ENCODE results near the gene STAT4.

Gene STAT4

GRCh38 chr2:190981333-190981732, 169.5 kb downstream of the STAT4 start:
- H4K20me1 ChIP-seq (ENCODE audit: control insufficient read depth, insufficient read depth, low read depth, low read length) = no peaks in the 10 kb centered on the region
- no peak for TF ChIP-seq CTCF (IDR thresholded peaks at IDR 0.05; ENCODE audit: low read depth, low read length, poor library complexity, severe bottlenecking)
- no peak for TF ChIP-seq EZH2phosphoT487 (IDR thresholded peaks at IDR 0.05; ENCODE audit: borderline replicate concordance, low read length)
- no peaks in the 10 kb centered on the region for H3K9me2 ChIP-seq (replicated peaks; ENCODE audit: control insufficient read depth, low read length)
- H3K9me3 ChIP-seq (ENCODE audit: control insufficient read depth, insufficient read depth, low read length) = no peaks in the 10 kb centered on the region
- no peak overlapping the region for H3K4me3 ChIP-seq (ENCODE audit: low read length)
- no peaks in the 10 kb centered on the region for H3K27me3 ChIP-seq (ENCODE audit: control insufficient read depth, low read length)
- no peaks in the 10 kb centered on the region for H3K4me1 ChIP-seq (ENCODE audit: control insufficient read depth, low read length)
- no peak overlapping the region for H3K4me2 ChIP-seq (ENCODE audit: low read length)
- no peaks in the 10 kb centered on the region for H3K79me2 ChIP-seq (ENCODE audit: control insufficient read depth, low read length)
- H3K27ac ChIP-seq (ENCODE audit: low read depth, low read length) = no peak overlapping the region
- no peaks in the 10 kb centered on the region for H3K36me3 ChIP-seq (ENCODE audit: control insufficient read depth, low read length)
- H3F3A ChIP-seq (ENCODE audit: control insufficient read depth, insufficient read depth) = no peaks in the 10 kb centered on the region

- Histone ChIP-seq H4K20me1 (ENCODE audit: control insufficient read depth, insufficient read depth, low read depth, low read length) (no peaks in the 10 kb centered on the region), H3K4me3 (ENCODE audit: low read length) (no peak overlapping the region), H3K27ac (ENCODE audit: low read depth, low read length) (no peak overlapping the region), H3K79me2 (ENCODE audit: control insufficient read depth, low read length) (no peaks in the 10 kb centered on the region), H3K4me2 (ENCODE audit: low read length) (no peak overlapping the region), H3K4me1 (ENCODE audit: control insufficient read depth, low read length) (no peaks in the 10 kb centered on the region), H3K9me2 (replicated peaks; ENCODE audit: control insufficient read depth, low read length) (no peaks in the 10 kb centered on the region), H3K36me3 (ENCODE audit: control insufficient read depth, low read length) (no peaks in the 10 kb centered on the region), H3K9me3 (ENCODE audit: control insufficient read depth, insufficient read depth, low read length) (no peaks in the 10 kb centered on the region), H3F3A (ENCODE audit: control insufficient read depth, insufficient read depth) (no peaks in the 10 kb centered on the region), H3K27me3 (ENCODE audit: control insufficient read depth, low read length) (no peaks in the 10 kb centered on the region)
- TF ChIP-seq EZH2phosphoT487 (IDR thresholded peaks at IDR 0.05; ENCODE audit: borderline replicate concordance, low read length) = no peak
- no peak for TF ChIP-seq CTCF (IDR thresholded peaks at IDR 0.05; ENCODE audit: low read depth, low read length, poor library complexity, severe bottlenecking)
Measured at GRCh38 chr2:190980630-190981209, 170.1 kb downstream of the STAT4 start.

- H3K9me3 ChIP-seq (ENCODE audit: control insufficient read depth, insufficient read depth, low read length) = no peaks in the 10 kb centered on the region
- H3F3A ChIP-seq (ENCODE audit: control insufficient read depth, insufficient read depth) = no peaks in the 10 kb centered on the region
- no peak overlapping the region for H3K27ac ChIP-seq (ENCODE audit: low read depth, low read length)
- H3K36me3 ChIP-seq (ENCODE audit: control insufficient read depth, low read length) = no peaks in the 10 kb centered on the region
- H3K4me3 ChIP-seq (ENCODE audit: low read length) = no peak overlapping the region
- H4K20me1 ChIP-seq (ENCODE audit: control insufficient read depth, insufficient read depth, low read depth, low read length) = no peaks in the 10 kb centered on the region
- H3K79me2 ChIP-seq (ENCODE audit: control insufficient read depth, low read length) = no peaks in the 10 kb centered on the region
- no peaks in the 10 kb centered on the region for H3K4me1 ChIP-seq (ENCODE audit: control insufficient read depth, low read length)
- H3K4me2 ChIP-seq (ENCODE audit: low read length) = no peak overlapping the region
- no peaks in the 10 kb centered on the region for H3K27me3 ChIP-seq (ENCODE audit: control insufficient read depth, low read length)
- TF ChIP-seq CTCF (IDR thresholded peaks at IDR 0.05; ENCODE audit: low read depth, low read length, poor library complexity, severe bottlenecking) (no peak), EZH2phosphoT487 (IDR thresholded peaks at IDR 0.05; ENCODE audit: borderline replicate concordance, low read length) (no peak)
- H3K9me2 ChIP-seq (replicated peaks; ENCODE audit: control insufficient read depth, low read length) = no peaks in the 10 kb centered on the region
Measured at GRCh38 chr2:190979906-190980629, 170.7 kb downstream of the STAT4 start.
